ENCODE data around the gene KDELR3.

DNA sequence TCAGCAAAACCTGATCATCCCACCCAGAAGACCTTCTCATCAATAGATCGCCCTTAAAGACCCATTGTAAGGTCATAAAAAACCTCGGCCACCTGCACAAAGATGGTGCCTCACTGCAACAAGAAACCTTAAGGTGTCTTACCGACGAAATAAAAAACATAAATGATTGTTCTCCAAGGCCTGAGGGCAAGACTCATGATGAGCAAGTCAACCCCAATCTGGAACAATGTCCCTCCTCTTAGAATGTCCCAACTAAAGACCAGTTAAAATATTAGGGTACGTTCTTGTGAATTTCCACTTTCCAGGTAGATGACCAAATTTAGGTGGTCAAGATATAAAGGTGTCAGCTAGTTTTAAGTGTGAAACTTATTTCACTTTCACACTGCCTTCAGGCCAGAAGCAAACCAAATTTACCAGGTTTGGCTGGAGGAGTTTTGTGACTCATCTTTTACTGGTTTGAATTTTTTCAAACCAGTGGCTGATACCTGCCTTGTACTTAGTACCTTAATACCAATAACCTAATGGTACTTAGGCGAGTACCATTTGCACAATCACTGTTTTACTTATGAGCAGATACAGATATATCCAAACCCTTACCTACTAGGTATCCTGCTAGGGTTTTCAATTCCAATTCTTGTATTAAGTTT lies 14.9 kb downstream of the KDELR3 start:
- TF ChIP-seq, protein P1, sequence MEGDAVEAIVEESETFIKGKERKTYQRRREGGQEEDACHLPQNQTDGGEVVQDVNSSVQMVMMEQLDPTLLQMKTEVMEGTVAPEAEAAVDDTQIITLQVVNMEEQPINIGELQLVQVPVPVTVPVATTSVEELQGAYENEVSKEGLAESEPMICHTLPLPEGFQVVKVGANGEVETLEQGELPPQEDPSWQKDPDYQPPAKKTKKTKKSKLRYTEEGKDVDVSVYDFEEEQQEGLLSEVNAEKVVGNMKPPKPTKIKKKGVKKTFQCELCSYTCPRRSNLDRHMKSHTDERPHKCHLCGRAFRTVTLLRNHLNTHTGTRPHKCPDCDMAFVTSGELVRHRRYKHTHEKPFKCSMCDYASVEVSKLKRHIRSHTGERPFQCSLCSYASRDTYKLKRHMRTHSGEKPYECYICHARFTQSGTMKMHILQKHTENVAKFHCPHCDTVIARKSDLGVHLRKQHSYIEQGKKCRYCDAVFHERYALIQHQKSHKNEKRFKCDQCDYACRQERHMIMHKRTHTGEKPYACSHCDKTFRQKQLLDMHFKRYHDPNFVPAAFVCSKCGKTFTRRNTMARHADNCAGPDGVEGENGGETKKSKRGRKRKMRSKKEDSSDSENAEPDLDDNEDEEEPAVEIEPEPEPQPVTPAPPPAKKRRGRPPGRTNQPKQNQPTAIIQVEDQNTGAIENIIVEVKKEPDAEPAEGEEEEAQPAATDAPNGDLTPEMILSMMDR (conservative IDR thresholded peaks at IDR 0.05 in 1 of 2, IDR thresholded peaks at IDR 0.05 in 1 of 2; ENCODE audit: low read depth in 1 of 2, low read length in 2 of 2), result no peak
- no peak for TF ChIP-seq EZH2 (IDR thresholded peaks at IDR 0.05; ENCODE audit: low read length, missing control alignments)

Measured in fibroblast of lung (primary cell).